Left lung (tissue), 10 donors: ENCODE measurements around the gene MOB3B. TPM values are rescaled to one million over a fixed set of nuclear protein-coding genes. Genes with fewer than 3 reads are reported as not detected.
"Not testable (repeated sequence)": the region's sequence is repeated elsewhere in the genome, so short reads cannot be mapped to it uniquely, and the experiment has no call there.

Source experiments
- ATAC-seq: fragments of 200-7000 bp; cut with Tn5 transposase; one replicate; pipeline ENCODE4 v1.9.1; 2020; ENCODE audit warnings: moderate library complexity
- DNase-seq, 4 donors: peaks; one replicate each; pipeline ENCODE4 v3.0.0-alpha.2; 2013 to 2020
- H3K27ac ChIP-seq, 2 donors: fragments of 200-600 bp; sonication (generic) in 1 of 2; one replicate each; pipeline versions ENCODE4 v1.5.0 to v1.8.0; 2020 to 2021
- H3K27me3 ChIP-seq, 2 donors: fragments of 200-600 bp; sonication (generic) in 1 of 2; one replicate each; pipeline versions ENCODE4 v1.5.0 to v1.8.0; 2020 to 2021
- H3K36me3 ChIP-seq, 2 donors: fragments of 200-600 bp; sonication (generic) in 1 of 2; one replicate each; pipeline versions ENCODE4 v1.5.0 to v1.8.0; 2020 to 2021
- H3K4me1 ChIP-seq, 2 donors: fragments of 200-600 bp; one replicate each; pipeline ENCODE4 v1.8.0; 2021
- H3K4me3 ChIP-seq, 2 donors: fragments of 200-600 bp; sonication (generic) in 1 of 2; one replicate each; pipeline versions ENCODE4 v1.5.0 to v1.8.0; 2020 to 2021; ENCODE audit warnings: mild to moderate bottlenecking in 1 of 2
- H3K9me3 ChIP-seq, 2 donors: fragments of 200-600 bp; sonication (generic) in 1 of 2; one replicate each; pipeline versions ENCODE4 v1.5.0 to v1.8.0; 2020 to 2021
- CTCF ChIP-seq, 2 donors: fragments of 200-600 bp; sonication (generic) in 1 of 2; IDR thresholded peaks; one replicate each; pipeline versions ENCODE4 v1.5.0 to v1.8.0; 2021; ENCODE audit warnings: antibody characterized with exemption in 2 of 2
- intact Hi-C, 2 donors: fragments of 100-400 bp; cut with DNase I; formaldehyde crosslinking; loops; one replicate each; pipeline versions ENCODE4 v1.11.2 to v1.14.2; 2022
- polyA plus RNA-seq, 6 donors: library from polyadenylated mRNA; unstranded; fragments of 120-200 nt; gene quantifications; one replicate each; pipeline ENCODE4 v1.2.1, GENCODE V29; 2013; ENCODE audit not compliant: insufficient read length in 6 of 6
- total RNA-seq, 2 donors: library from RNA; stranded (reverse); fragmentation: NEBNext Ultra II Directional; extraction: Animal tissue kit (Norgen Biotek cat#: 25700); gene quantifications; one replicate each; pipeline ENCODE4 v1.2.1, GENCODE V29; 2021
- donor health status: DM: no; HTN: yes; CAD: no.
- donor health status: DM: no; HTN: no; CAD: no.

The MOB3B gene
- total and polyA plus RNA-seq, 8 donors: 7.2 to 18.3 (median 15.8) TPM

GRCh38 chr9:27503623-27504022, 26.0 kb downstream of the MOB3B start:
- DNase-seq (no peak), ATAC-seq (no peak)
- Histone ChIP-seq H3K27me3 (no peaks in the 10 kb centered on the region), H3K9me3 (no peaks in the 10 kb centered on the region), H3K27ac (no peak overlapping the region), H3K4me1 (peaks cover 0 to 10% of the 10 kb centered on the region in 2 donors), H3K36me3 (no peaks in the 10 kb centered on the region), H3K4me3 (no peak overlapping the region)
- intact Hi-C loops: no loop called here
- no peak for TF ChIP-seq CTCF (IDR thresholded peaks at IDR 0.05)

DNA sequence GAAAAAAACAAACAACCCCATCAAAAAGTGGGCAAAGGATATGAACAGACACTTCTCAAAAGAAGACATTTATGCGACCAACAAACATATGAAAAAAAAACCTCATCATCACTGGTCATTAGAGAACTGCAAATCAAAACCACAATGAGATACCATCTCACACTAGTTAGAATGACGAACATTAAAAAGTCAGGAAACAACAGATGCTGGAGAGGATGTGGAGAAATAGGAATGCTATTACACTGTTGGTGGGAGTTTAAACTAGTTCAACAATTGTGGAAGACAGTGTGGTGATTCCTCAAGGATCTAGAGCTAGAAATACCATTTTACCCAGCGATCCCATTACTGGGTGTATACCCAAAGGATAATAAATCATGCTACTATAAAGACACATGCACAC, 28.7 kb downstream of the MOB3B start:
- H3K9me3 ChIP-seq, DNase-seq, intact Hi-C loops, ATAC-seq, H3K4me3 ChIP-seq, H3K4me1 ChIP-seq, H3K36me3 ChIP-seq, H3K27me3 ChIP-seq, H3K27ac ChIP-seq: not testable (repeated sequence)

DNA sequence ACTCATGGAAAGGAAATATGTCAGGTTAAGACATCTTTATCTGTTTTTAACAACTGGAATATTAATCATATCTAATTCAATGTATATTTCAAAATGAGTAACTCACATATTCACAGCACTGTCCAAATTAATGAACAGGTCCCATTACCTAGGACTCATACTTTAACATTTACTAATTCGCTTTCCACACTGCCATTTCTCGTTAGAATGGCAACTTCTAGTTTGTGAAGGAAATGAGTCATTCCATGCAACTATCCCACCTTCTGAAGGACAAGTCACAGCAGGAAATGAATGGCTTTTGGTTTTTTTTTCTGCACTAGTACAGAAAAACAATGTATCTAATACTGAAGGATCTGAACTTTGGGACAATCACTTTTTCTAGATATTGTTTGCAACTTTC, 30.2 kb downstream of the MOB3B start:
- no peak overlapping the region for H3K27ac ChIP-seq
- DNase-seq: no peak
- intact Hi-C loops: no loop called here
- no peaks in the 10 kb centered on the region for H3K36me3 ChIP-seq
- H3K9me3 ChIP-seq: peaks cover 0 to under 1% of the 10 kb centered on the region in 2 donors
- H3K27me3 ChIP-seq: no peaks in the 10 kb centered on the region
- H3K4me3 ChIP-seq: no peak overlapping the region
- no peak for ATAC-seq
- H3K4me1 ChIP-seq: peaks cover 0 to 10% of the 10 kb centered on the region in 2 donors
- no peak for TF ChIP-seq CTCF (IDR thresholded peaks at IDR 0.05)

DNA sequence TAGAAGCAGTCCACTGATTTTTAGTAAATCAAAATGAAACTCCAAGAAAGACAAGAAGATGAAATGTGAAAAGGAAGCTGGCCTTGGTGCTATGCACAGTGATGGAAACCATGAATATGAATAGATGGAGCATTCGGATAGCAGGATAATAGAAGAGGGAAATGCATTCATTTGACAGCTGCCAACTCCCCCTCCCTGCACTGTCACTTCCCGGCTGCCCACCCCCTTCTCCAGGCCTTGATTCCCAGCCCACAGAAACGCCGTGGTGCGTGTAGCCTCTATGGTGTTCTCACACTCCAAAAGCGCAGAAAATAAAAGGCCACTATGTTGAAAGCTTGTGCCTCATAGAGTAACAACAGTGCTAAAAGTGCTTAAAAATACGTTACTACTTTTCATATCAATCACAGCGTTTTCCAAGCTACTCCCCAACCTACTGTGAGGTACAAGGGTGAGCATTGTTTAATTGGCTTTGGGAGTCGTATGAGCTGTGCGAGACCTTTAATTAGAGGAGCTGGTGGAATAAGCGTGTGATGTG, 31.7 kb downstream of the MOB3B start:
- H3K27me3 ChIP-seq: no peaks in the 10 kb centered on the region
- H3K9me3 ChIP-seq: peaks cover 0 to 5% of the 10 kb centered on the region in 2 donors
- H3K27ac ChIP-seq: no peak overlapping the region
- intact Hi-C loops: no loop called here
- no peak for ATAC-seq
- no peaks in the 10 kb centered on the region for H3K36me3 ChIP-seq
- H3K4me1 ChIP-seq: peaks cover 0 to 10% of the 10 kb centered on the region in 2 donors
- DNase-seq: no peak
- no peak for TF ChIP-seq CTCF (IDR thresholded peaks at IDR 0.05)
- H3K4me3 ChIP-seq: no peak overlapping the region

- H3K4me3 ChIP-seq: no peak overlapping the region
- no peak for TF ChIP-seq CTCF (IDR thresholded peaks at IDR 0.05)
- H3K9me3 ChIP-seq: peaks cover 0 to 5% of the 10 kb centered on the region in 2 donors
- intact Hi-C loops: no loop called here
- H3K4me1 ChIP-seq: peaks cover 0 to 10% of the 10 kb centered on the region in 2 donors
- ATAC-seq: no peak
- no peak for DNase-seq
- H3K36me3 ChIP-seq: no peaks in the 10 kb centered on the region
- no peaks in the 10 kb centered on the region for H3K27me3 ChIP-seq
- no peak overlapping the region for H3K27ac ChIP-seq
Measured at GRCh38 chr9:27496135-27496504, 33.5 kb downstream of the MOB3B start.

DNA sequence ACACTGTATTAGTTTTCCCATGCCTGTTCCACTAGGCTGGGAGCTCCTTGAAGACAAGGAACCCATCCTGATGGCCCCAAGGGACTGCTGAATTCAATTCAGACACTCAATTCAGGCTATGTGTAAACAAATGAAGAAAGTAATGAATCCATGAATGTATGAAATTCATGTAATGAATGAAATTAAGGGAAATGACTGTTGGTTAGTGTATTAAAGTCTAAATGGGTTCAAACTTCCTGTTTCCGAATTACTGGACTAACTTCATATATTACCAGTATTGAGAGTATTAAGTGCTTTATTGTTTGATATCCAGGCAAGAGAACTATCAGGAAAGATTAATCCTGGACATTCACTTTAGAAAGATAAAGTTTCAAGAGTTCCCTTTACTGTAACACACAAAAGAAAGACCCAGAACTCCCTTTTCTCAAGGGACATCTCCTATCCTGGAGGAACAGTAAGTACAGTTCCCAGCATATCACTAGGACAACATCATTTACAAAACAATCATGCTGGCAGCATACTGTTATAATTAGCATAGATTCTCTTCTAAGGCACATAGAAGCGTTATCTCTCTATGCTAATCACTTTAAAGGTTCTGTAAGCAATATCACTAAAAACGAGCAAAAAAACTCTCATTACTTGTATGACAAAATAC, 34.0 kb downstream of the MOB3B start:
- no peaks in the 10 kb centered on the region for H3K36me3 ChIP-seq
- intact Hi-C loops: no loop called here
- no peak for TF ChIP-seq CTCF (IDR thresholded peaks at IDR 0.05)
- peaks cover 0 to 5% of the 10 kb centered on the region in 2 donors for H3K9me3 ChIP-seq
- no peak for ATAC-seq
- H3K27ac ChIP-seq: no peak overlapping the region
- no peak for DNase-seq
- H3K4me3 ChIP-seq: no peak overlapping the region
- H3K4me1 ChIP-seq: peaks cover 0 to 10% of the 10 kb centered on the region in 2 donors
- no peaks in the 10 kb centered on the region for H3K27me3 ChIP-seq
